ENCODE results near the gene CCNB1IP1.
"Not testable (repeated sequence)": the region's sequence is repeated elsewhere in the genome, so short reads cannot be mapped to it uniquely, and the experiment has no call there.

Gene CCNB1IP1

DNA sequence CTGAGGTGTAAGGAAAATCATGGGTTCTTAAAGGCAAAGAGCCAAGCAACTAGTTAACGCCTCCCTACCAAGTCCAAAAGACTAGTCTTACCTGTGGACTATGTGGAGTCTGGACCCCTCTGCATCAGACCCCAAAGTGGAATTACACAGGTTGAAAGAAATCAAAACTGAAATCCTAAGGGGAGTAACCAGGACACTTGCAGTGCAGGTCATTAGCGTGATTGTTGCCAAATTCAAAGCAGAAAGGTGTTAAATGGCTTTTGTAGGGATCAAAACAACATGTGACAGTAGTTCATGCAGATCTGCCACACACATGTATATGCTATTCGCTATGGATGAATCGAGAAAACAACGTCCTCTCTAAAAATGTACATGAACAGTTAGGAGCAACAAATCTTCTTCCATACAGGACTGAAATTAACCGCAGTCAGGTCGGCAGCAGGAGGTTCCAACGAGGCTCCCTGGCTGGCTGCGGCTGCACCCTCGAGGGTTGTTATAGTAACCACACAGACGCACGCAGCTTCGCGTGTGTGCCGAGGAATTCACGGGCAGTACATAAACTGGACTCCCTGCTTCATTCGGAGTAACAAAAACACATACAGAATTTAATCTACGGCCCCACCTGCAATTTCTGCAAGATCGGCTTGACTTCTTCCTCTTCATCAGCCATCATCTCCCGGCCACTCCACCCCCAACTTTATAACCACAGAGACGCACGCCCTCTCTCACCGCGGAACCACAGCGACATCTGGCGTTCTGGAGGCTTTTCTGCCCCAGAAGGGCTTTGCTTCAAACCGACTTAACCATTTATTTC, 27.6 kb downstream of the CCNB1IP1 start, which contains the start of gene TTC5:
Gene TTC5, minus strand, starts transcription at position 687 of the 814 bp plus-strand sequence. Its CDS starts 14 bp downstream, at position 673.
- CTCF ChIA-PET: interaction anchor here (0.6 to 2.7 kb wide), 8 partner anchors 9 to 303 kb away, joined by 3 to 13 read pairs (median 3); no protein-coding TSS in a partner anchor

DNA sequence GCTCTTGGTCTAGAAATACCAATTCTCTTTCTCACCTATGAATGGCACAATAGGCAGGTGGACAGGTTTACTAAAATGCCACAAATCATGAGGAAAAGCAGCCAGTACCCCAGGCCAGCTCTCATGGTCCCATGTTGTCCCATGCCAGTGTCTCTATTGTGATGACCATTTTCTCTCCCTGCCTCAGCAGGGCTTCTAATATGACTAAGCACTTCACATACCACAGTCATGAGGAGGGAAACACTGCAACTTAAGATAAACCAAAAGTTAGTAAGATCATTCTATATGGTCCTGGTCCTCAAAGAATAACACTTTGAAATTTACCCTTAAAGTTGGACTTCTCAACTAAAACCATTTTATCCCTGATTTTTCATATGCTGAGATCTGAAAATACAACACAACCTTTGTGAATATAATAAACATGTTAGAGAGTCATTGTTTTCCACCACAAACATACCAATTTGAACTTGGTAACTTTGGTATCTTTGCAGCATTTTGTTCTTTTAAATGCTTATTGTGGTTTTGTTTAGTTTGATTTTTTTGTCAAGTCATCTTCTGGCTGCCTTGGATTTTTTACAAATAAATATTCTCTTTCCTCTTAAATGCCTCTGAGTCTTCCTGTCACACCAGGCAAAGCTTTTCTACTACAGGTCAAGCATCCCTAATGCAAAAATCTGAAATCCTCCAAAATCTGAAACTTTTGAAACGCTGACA, 30.9 kb downstream of the CCNB1IP1 start:
- no peak for DNase-seq (ENCODE audit: extremely low spot score)
- ChIA-PET POLR2A (no interaction called here), CTCF (no interaction called here)
- TF ChIP-seq, protein P1, sequence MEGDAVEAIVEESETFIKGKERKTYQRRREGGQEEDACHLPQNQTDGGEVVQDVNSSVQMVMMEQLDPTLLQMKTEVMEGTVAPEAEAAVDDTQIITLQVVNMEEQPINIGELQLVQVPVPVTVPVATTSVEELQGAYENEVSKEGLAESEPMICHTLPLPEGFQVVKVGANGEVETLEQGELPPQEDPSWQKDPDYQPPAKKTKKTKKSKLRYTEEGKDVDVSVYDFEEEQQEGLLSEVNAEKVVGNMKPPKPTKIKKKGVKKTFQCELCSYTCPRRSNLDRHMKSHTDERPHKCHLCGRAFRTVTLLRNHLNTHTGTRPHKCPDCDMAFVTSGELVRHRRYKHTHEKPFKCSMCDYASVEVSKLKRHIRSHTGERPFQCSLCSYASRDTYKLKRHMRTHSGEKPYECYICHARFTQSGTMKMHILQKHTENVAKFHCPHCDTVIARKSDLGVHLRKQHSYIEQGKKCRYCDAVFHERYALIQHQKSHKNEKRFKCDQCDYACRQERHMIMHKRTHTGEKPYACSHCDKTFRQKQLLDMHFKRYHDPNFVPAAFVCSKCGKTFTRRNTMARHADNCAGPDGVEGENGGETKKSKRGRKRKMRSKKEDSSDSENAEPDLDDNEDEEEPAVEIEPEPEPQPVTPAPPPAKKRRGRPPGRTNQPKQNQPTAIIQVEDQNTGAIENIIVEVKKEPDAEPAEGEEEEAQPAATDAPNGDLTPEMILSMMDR (IDR thresholded peaks at IDR 0.05; ENCODE audit: control extremely low read depth, extremely low read depth, low read depth, missing control alignments): no peak

More for the DNA sequence above, 27.6 kb downstream of the CCNB1IP1 start, which contains the start of gene TTC5:
- TF ChIP-seq, protein P1 (IDR thresholded peaks at IDR 0.05; ENCODE audit: control extremely low read depth, extremely low read depth, low read depth, missing control alignments): peak; percentile 94
- POLR2A ChIA-PET: no interaction called here
- DNase-seq (ENCODE audit: extremely low spot score): peak; percentile 85

DNA sequence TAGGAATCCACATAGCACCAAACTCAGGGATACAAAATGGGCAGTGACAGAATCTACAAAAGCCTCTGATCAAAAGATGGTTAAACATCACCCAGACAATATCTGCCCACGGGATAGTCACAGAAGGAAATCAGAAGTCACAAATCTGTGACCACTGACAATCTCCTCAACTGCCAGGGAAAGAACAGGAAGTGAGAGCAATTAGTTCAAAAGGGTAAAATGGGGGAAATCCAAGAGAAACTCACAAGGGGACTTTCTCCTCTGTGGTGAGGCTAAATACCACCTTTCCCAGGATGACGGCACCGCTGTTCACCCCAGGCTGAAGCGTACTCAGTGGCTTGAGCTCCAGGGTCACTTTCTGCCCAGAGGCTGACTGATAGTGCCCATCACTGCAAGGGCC, 38.0 kb downstream of the CCNB1IP1 start:
- POLR2A ChIA-PET: no interaction called here

DNA sequence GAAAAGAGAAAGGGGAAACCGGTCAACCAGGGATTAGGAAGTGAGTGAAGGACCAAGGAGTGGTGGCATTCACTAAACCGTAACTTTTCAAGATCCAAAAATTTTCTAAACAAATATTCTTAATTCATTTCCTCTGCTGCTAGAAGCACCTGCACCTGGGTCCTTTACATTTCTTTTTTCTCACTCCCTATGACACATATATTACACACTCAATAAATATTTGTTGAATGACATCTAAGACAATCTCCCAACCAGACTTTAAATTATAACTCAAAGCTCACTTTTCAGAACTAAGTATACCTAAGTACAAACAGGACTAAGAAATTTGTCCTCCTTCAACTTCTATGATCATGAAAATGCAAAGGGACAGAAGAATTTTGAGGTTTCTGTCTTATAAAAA, 38.4 kb downstream of the CCNB1IP1 start:
- TF ChIP-seq, protein P1 (IDR thresholded peaks at IDR 0.05; ENCODE audit: control extremely low read depth, extremely low read depth, low read depth, missing control alignments): no peak
- POLR2A ChIA-PET: no interaction called here
- CTCF ChIA-PET: interaction anchor here (2.9 kb wide), 1 partner anchor 11 kb away, joined by 13 read pairs; the partner anchor contains the start of gene TTC5
- no peak for DNase-seq (ENCODE audit: extremely low spot score)

More for the DNA sequence above, 38.0 kb downstream of the CCNB1IP1 start:
- TF ChIP-seq, protein P1 (IDR thresholded peaks at IDR 0.05; ENCODE audit: control extremely low read depth, extremely low read depth, low read depth, missing control alignments): no peak
- peak; percentile 23 for DNase-seq (ENCODE audit: extremely low spot score)
- CTCF ChIA-PET: interaction anchor here (0.8 to 2.9 kb wide), 2 partner anchors 10 to 33 kb away, joined by 3 to 13 read pairs; partner anchors contain the start of gene TTC5

DNA sequence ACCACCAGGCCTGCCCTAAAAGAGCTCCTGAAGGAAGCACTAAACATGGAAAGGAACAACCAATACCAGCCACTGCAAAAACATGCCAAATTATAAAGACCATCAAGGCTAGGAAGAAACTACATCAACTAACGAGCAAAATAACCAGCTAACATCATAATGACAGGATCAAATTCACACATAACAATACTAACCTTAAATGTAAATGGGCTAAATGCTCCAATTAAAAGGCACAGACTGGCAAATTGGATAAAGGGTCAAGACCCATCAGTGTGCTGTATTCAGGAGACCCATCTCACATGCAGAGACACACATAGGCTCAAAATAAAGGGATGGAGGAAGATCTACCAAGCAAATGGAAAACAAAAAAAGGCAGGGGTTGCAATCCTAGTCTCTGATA, 51.1 kb downstream of the CCNB1IP1 start:
- POLR2A ChIA-PET; DNase-seq (ENCODE audit: extremely low spot score); CTCF ChIA-PET: not testable (repeated sequence)

DNA sequence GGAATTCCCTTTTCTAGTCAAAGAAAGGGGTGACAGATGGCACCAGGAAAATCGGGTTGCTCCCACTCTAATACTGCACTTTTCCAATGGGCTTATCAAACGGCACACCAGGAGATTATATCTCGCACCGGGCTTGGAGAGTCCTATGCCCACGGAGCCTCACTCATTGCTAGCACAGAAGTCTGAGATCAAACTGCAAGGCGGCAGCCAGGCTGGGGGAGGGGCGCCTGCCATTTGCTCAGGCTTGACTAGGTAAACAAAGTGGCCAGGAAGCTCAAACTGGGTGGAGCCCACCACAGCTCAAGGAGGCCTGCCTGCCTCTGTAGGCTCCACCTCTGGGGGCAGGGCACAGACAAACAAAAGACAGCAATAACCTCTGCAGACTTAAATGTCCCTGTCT, 52.8 kb downstream of the CCNB1IP1 start:
- POLR2A ChIA-PET; CTCF ChIA-PET; DNase-seq (ENCODE audit: extremely low spot score): not testable (repeated sequence)

DNA sequence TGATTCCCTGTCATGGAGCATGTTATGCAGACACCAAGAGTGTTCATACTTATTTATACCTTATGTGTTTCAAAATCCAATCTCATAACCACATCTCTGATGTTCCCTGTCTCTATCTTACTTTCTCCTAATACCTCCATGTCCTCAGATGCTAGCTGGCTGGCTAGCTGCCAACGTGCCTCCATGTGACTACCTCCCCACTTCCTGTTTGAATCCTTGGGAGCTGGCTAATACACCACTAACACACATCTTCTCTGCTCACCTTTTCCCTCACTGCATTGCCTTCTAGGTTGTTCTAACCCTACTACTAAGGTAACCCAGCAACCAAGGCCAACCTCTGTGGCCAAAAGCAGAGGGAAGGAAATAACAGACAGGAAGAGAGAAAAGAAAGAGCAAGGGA, 54.7 kb downstream of the CCNB1IP1 start:
- DNase-seq (ENCODE audit: extremely low spot score): no peak
- TF ChIP-seq, protein P1 (IDR thresholded peaks at IDR 0.05; ENCODE audit: control extremely low read depth, extremely low read depth, low read depth, missing control alignments): no peak
- CTCF ChIA-PET: no interaction called here
- POLR2A ChIA-PET: no interaction called here
